ENCODE measurements around the gene LMO7. TPM values are rescaled to one million over a fixed set of nuclear protein-coding genes. Genes with fewer than 3 reads are reported as not detected.

LMO7 gene
- total and polyA plus RNA-seq, 2 of the 4 experiments (the other 2 are of a cell fraction) = 266 to 367 TPM

DNA sequence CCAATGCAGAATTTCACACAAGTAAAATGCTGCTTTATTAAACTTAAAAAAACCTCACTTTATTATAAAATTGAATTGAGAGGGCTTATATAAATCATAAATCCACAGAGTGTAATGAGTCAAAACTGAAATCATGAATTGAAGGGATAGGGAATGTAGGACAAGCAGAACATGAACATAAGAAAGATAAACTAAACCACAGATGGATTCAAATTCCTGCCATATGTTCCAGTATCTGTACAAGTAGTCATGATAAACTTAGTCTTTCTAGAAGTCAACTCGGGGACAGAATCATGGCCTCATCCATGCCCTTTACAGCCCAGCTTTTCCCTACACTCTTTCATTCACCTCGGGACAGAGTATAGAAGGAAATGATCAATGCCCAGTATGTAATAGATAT, 16.6 kb downstream of the LMO7 start:
- Histone ChIP-seq H2AK9ac (replicated peaks; ENCODE audit: low read depth, low read length, poor library complexity) (no peak overlapping the region), H3K9ac (ENCODE audit: low read depth, low read length) (no peak overlapping the region), H3K27ac (ENCODE audit: insufficient read depth, low read length) (peak overlapping the region; percentile 38; the same call in 1 of the 2 replicates), H4K91ac (ENCODE audit: insufficient read depth, low read depth, low read length) (no peak overlapping the region), H3K14ac (replicated peaks; ENCODE audit: low read depth, low read length) (no peak overlapping the region), H4K8ac (ENCODE audit: low read depth in 2 of 2, low read length in 2 of 2) (no peak overlapping the region), H3K27me3 (ENCODE audit: control insufficient read depth, insufficient read depth, low read length) (no peaks in the 10 kb centered on the region), H3K4me1 (ENCODE audit: control insufficient read depth, insufficient read depth, low read length) (peaks cover 13% of the 10 kb centered on the region), H2BK120ac (ENCODE audit: low read depth, low read length) (no peak overlapping the region), H3K4me2 (ENCODE audit: low read depth, low read length) (peak overlapping the region; percentile 46; the same call in 1 of the 2 replicates), H2BK15ac (ENCODE audit: low read depth, low read length) (no peak overlapping the region), H2BK20ac (ENCODE audit: low read depth, low read length) (no peak overlapping the region), H2AK5ac (ENCODE audit: low read depth, low read length) (no peak overlapping the region), H3K4ac (ENCODE audit: low read depth, low read length) (no peak overlapping the region), H2BK5ac (ENCODE audit: low read depth, low read length, poor library complexity, severe bottlenecking) (no peak overlapping the region), H3K56ac (ENCODE audit: extremely low read depth, insufficient read depth, low read length) (no peak overlapping the region), H3K18ac (ENCODE audit: low read depth, low read length) (no peak overlapping the region), H3K23ac (ENCODE audit: low read depth, low read length) (0 out of 2 replicates have a peak overlapping the region, but pooled peaks have one; percentile 23), H3K9me1 (ENCODE audit: insufficient read depth, low read length) (peaks cover 29% of the 10 kb centered on the region), H4K5ac (ENCODE audit: low read depth, low read length) (no peak overlapping the region), H3K4me3 (ENCODE audit: insufficient read depth, low read depth, low read length) (no peak overlapping the region), H3K79me1 (ENCODE audit: low read depth in 1 of 2, low read length in 2 of 2) (peaks cover 7 to 67% of the 10 kb centered on the region in 2 experiments), H2AFZ (replicated peaks; ENCODE audit: low read length, poor library complexity) (no peak overlapping the region), H4K20me1 (ENCODE audit: insufficient read depth, low read length) (peaks cover 85% of the 10 kb centered on the region), H3K9me3 (ENCODE audit: control insufficient read depth, insufficient read depth, low read length) (no peaks in the 10 kb centered on the region), H3K36me3 (ENCODE audit: control insufficient read depth, insufficient read depth, low read length) (peaks cover 1% of the 10 kb centered on the region; the same call in 1 of the 2 replicates)
- BruUV-seq (replicated peaks) = no TSS peak
- CTCF ChIA-PET = no interaction called here
- POLR2A ChIA-PET (ENCODE audit: unreplicated experiment) = no interaction called here
- intact Hi-C loops (cut with micrococcal nuclease) = no loop called here
- dilution Hi-C loops (cut with HindIII; ENCODE audit: low sequenced_read_pairs, unreplicated experiment) = no loop called here
- in situ Hi-C loops (cut with MboI; ENCODE audit: low sequenced_read_pairs) = no loop called here
- no CpG with 5 or more reads among the region's 2 CpGs for WGBS, 2 experiments (ENCODE audit: extremely low coverage in 2 of 2, insufficient read length in 1 of 2)
- ATAC-seq (ENCODE audit: low read depth) (no peak), DNase-seq (no peak)
- TF ChIP-seq BHLHE40 (IDR thresholded peaks at IDR 0.05; ENCODE audit: low read depth, low read length) (no peak), RAD21 (IDR thresholded peaks at IDR 0.05; ENCODE audit: low read length) (no peak), MAFK (IDR thresholded peaks at IDR 0.05; ENCODE audit: low read depth, low read length) (no peak), ELK1 (IDR thresholded peaks at IDR 0.05; ENCODE audit: borderline replicate concordance, low read depth, low read length) (no peak), NFE2L2 (IDR thresholded peaks at IDR 0.05; ENCODE audit: low read depth, low read length) (no peak), POLR2A (IDR thresholded peaks at IDR 0.05; ENCODE audit: low read depth, low read length) (no peak), MXI1 (IDR thresholded peaks at IDR 0.05; ENCODE audit: borderline replicate concordance, low read depth, low read length) (no peak), RCOR1 (IDR thresholded peaks at IDR 0.05; ENCODE audit: insufficient replicate concordance, low read length) (no peak), CHD1 (IDR thresholded peaks at IDR 0.05; ENCODE audit: low read depth, low read length) (no peak), CTCF (conservative IDR thresholded peaks at IDR 0.05; ENCODE audit: low read depth, low read length) (no peak), RFX5 (IDR thresholded peaks at IDR 0.05; ENCODE audit: low read depth, low read length) (no peak), FOS (IDR thresholded peaks at IDR 0.05; ENCODE audit: low read depth, low read length) (no peak), CEBPB (IDR thresholded peaks at IDR 0.05; ENCODE audit: low read depth, low read length) (no peak), SMC3 (IDR thresholded peaks at IDR 0.05; ENCODE audit: low read depth, low read length) (no peak), MAZ (IDR thresholded peaks at IDR 0.05; ENCODE audit: borderline replicate concordance, low read depth, low read length) (no peak)
- TF ChIP-seq, protein P1, sequence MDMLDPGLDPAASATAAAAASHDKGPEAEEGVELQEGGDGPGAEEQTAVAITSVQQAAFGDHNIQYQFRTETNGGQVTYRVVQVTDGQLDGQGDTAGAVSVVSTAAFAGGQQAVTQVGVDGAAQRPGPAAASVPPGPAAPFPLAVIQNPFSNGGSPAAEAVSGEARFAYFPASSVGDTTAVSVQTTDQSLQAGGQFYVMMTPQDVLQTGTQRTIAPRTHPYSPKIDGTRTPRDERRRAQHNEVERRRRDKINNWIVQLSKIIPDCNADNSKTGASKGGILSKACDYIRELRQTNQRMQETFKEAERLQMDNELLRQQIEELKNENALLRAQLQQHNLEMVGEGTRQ (IDR thresholded peaks at IDR 0.05; ENCODE audit: low read depth, low read length) = no peak
